HG03354 (cell line): ENCODE measurements around the gene CTSE.

Source experiments
- ATAC-seq: cut with Tn5 transposase; IDR thresholded peaks from one replicate; pipeline ENCODE4 v1.9.1; 2021; ENCODE audit warnings: mild to moderate bottlenecking; ENCODE audit not compliant: unreplicated experiment, poor library complexity, severe bottlenecking

The CTSE gene

GRCh38 chr1:205976708-205977401, 46.8 kb downstream of the CTSE start:
- no peak for ATAC-seq

- ATAC-seq: no peak
Observed at GRCh38 chr1:205976036-205976435, 47.7 kb downstream of the CTSE start.

- ATAC-seq: no peak
Observed at GRCh38 chr1:205975387-205975998, 48.2 kb downstream of the CTSE start.

GRCh38 chr1:205974712-205975111, 49.0 kb downstream of the CTSE start:
- ATAC-seq: no peak

- no peak for ATAC-seq
Observed at GRCh38 chr1:205973377-205974232, 50.1 kb downstream of the CTSE start.

- no peak for ATAC-seq
Observed at GRCh38 chr1:205972491-205973168, 51.1 kb downstream of the CTSE start.

- no peak for ATAC-seq
Observed at GRCh38 chr1:205972081-205972480, 51.6 kb downstream of the CTSE start.

GRCh38 chr1:205971082-205971481, 52.6 kb downstream of the CTSE start:
- no peak for ATAC-seq

- ATAC-seq: no peak
Observed at GRCh38 chr1:205970486-205970885, 53.2 kb downstream of the CTSE start.

GRCh38 chr1:205969229-205969628, 54.5 kb downstream of the CTSE start:
- ATAC-seq: no peak

- no peak for ATAC-seq
Observed at GRCh38 chr1:205967554-205968335, 56.0 kb downstream of the CTSE start.

- ATAC-seq: no peak
Observed at GRCh38 chr1:205965036-205965884, 58.4 kb downstream of the CTSE start.

GRCh38 chr1:205963352-205964155, 60.1 kb downstream of the CTSE start:
- no peak for ATAC-seq

GRCh38 chr1:205962821-205963221, 60.9 kb downstream of the CTSE start:
- no peak for ATAC-seq

- ATAC-seq: no peak
Observed at GRCh38 chr1:205961991-205962820, 61.5 kb downstream of the CTSE start.

GRCh38 chr1:205961405-205961804, 62.3 kb downstream of the CTSE start:
- no peak for ATAC-seq

- no peak for ATAC-seq
Observed at GRCh38 chr1:205959789-205960188, 63.9 kb downstream of the CTSE start.
